DOHH2 (cell line): Measurements from ENCODE around the gene ZNF865.

Source experiments
- H3F3A ChIP-seq: fragments of 200-600 bp; sonication (generic), shearing (Covaris generic); 2 replicates; pipeline ENCODE4 v1.6.0; 2016; ENCODE audit warnings: antibody characterized with exemption, mild to moderate bottlenecking; ENCODE audit not compliant: control insufficient read depth, insufficient read depth
- H3K27ac ChIP-seq: fragments of 200-600 bp; sonication (generic); 2 replicates; pipeline ENCODE4 v1.5.1; 2014; ENCODE audit warnings: low read depth, mild to moderate bottlenecking, low read length, moderate library complexity
- H3K27me3 ChIP-seq: fragments of 200-600 bp; sonication (generic); 2 replicates; pipeline ENCODE4 v1.6.1; 2014; ENCODE audit warnings: mild to moderate bottlenecking, low read length, mixed read lengths; ENCODE audit not compliant: control insufficient read depth
- H3K36me3 ChIP-seq: fragments of 200-600 bp; sonication (generic); 2 replicates; pipeline ENCODE4 v1.6.1; 2014; ENCODE audit warnings: mild to moderate bottlenecking, low read length, moderate library complexity, mixed read lengths; ENCODE audit not compliant: control insufficient read depth
- H3K4me1 ChIP-seq: fragments of 200-600 bp; sonication (generic); 2 replicates; pipeline ENCODE4 v1.6.1; 2014; ENCODE audit warnings: mild to moderate bottlenecking, low read length, mixed read lengths; ENCODE audit not compliant: control insufficient read depth
- H3K4me2 ChIP-seq: fragments of 200-600 bp; sonication (generic); 2 replicates; pipeline ENCODE4 v1.6.0; 2014; ENCODE audit warnings: mild to moderate bottlenecking, low read length, moderate library complexity
- H3K4me3 ChIP-seq: fragments of 200-600 bp; sonication (generic); 2 replicates; pipeline ENCODE4 v1.5.1; 2014; ENCODE audit warnings: mild to moderate bottlenecking, low read length, mixed read lengths
- H3K79me2 ChIP-seq: fragments of 200-600 bp; sonication (generic); 2 replicates; pipeline ENCODE4 v1.6.1; 2014; ENCODE audit warnings: mild to moderate bottlenecking, low read length, mixed read lengths; ENCODE audit not compliant: control insufficient read depth
- H3K9me2 ChIP-seq: fragments of 200-600 bp; sonication (generic); replicated peaks from 2 replicates; pipeline ENCODE4 v1.6.1; 2014; ENCODE audit warnings: mild to moderate bottlenecking, low read length, mixed read lengths; ENCODE audit not compliant: control insufficient read depth
- H3K9me3 ChIP-seq: fragments of 200-600 bp; sonication (generic); 2 replicates; pipeline ENCODE4 v1.6.1; 2014; ENCODE audit warnings: antibody characterized with exemption, low read length, mixed read lengths; ENCODE audit not compliant: control insufficient read depth, insufficient read depth
- H4K20me1 ChIP-seq: fragments of 200-600 bp; sonication (generic); 2 replicates; pipeline ENCODE4 v1.6.0; 2014; ENCODE audit warnings: low read depth, mild to moderate bottlenecking, antibody characterized with exemption, low read length, moderate library complexity; ENCODE audit not compliant: control insufficient read depth, insufficient read depth
- CTCF ChIP-seq: fragments of 200-600 bp; sonication (generic); IDR thresholded peaks from one replicate; pipeline ENCODE4 v1.5.1; 2014; ENCODE audit warnings: antibody characterized with exemption, mild to moderate bottlenecking, low read depth, low read length; ENCODE audit not compliant: poor library complexity, severe bottlenecking
- EZH2phosphoT487 ChIP-seq: fragments of 200-600 bp; sonication (generic); IDR thresholded peaks from 2 replicates; pipeline ENCODE4 v1.6.1; 2017; ENCODE audit warnings: borderline replicate concordance, mild to moderate bottlenecking, antibody characterized with exemption, low read length, moderate library complexity, mixed read lengths

Gene ZNF865

GRCh38 chr19:55626350-55626749, 20.9 kb downstream of the ZNF865 start:
- no peak overlapping the region for H3K27ac ChIP-seq
- H3K9me2 ChIP-seq, result no peaks in the 10 kb centered on the region
- peaks cover 4% of the 10 kb centered on the region; the same call in 1 of the 2 replicates for H4K20me1 ChIP-seq
- H3K4me1 ChIP-seq, result peaks cover 20% of the 10 kb centered on the region
- no peaks in the 10 kb centered on the region for H3K27me3 ChIP-seq
- H3K9me3 ChIP-seq, result no peaks in the 10 kb centered on the region
- peaks cover 9% of the 10 kb centered on the region for H3F3A ChIP-seq
- H3K4me3 ChIP-seq, result no peak overlapping the region
- TF ChIP-seq CTCF (no peak), EZH2phosphoT487 (no peak)
- H3K36me3 ChIP-seq, result no peaks in the 10 kb centered on the region
- H3K4me2 ChIP-seq, result no peak overlapping the region
- no peaks in the 10 kb centered on the region for H3K79me2 ChIP-seq

GRCh38 chr19:55632463-55632834, 27.0 kb downstream of the ZNF865 start:
- Histone ChIP-seq H4K20me1 (peaks cover 3% of the 10 kb centered on the region; the same call in 1 of the 2 replicates), H3K27me3 (no peaks in the 10 kb centered on the region), H3K4me3 (no peak overlapping the region), H3K9me3 (no peaks in the 10 kb centered on the region), H3F3A (peaks cover 6% of the 10 kb centered on the region; the same call in 1 of the 2 replicates), H3K27ac (no peak overlapping the region), H3K9me2 (no peaks in the 10 kb centered on the region), H3K4me1 (peaks cover 39% of the 10 kb centered on the region), H3K4me2 (no peak overlapping the region), H3K79me2 (peaks cover 32% of the 10 kb centered on the region), H3K36me3 (peaks cover 12% of the 10 kb centered on the region)
- TF ChIP-seq EZH2phosphoT487 (no peak), CTCF (peak; percentile 84)

- H3K4me3 ChIP-seq, result peak overlapping the region; percentile 86
- H3K36me3 ChIP-seq, result peaks cover 21% of the 10 kb centered on the region
- peaks cover 46% of the 10 kb centered on the region for H3K4me1 ChIP-seq
- peak overlapping the region; percentile 96 for H3K4me2 ChIP-seq
- no peaks in the 10 kb centered on the region for H3K9me3 ChIP-seq
- no peaks in the 10 kb centered on the region for H3K27me3 ChIP-seq
- peak overlapping the region; percentile 56; the same call in 1 of the 2 replicates for H3K27ac ChIP-seq
- H3K9me2 ChIP-seq, result no peaks in the 10 kb centered on the region
- peaks cover 44% of the 10 kb centered on the region for H3K79me2 ChIP-seq
- H3F3A ChIP-seq, result peaks cover 6% of the 10 kb centered on the region; the same call in 1 of the 2 replicates
- peaks cover 3% of the 10 kb centered on the region; the same call in 1 of the 2 replicates for H4K20me1 ChIP-seq
- TF ChIP-seq CTCF (no peak), EZH2phosphoT487 (no peak)
Observed at GRCh38 chr19:55633861-55634260, 28.4 kb downstream of the ZNF865 start.
